Mucosa of rectum (tissue), 2 donors: ENCODE measurements around the gene XRCC1.

ENCODE experiments used
- H3K27ac ChIP-seq, 2 donors: one replicate each; pipeline ENCODE4 v1.7.0; 2013; ENCODE audit warnings: inconsistent platforms in 2 of 2, low read depth in 2 of 2, low read length in 2 of 2
- H3K27me3 ChIP-seq, 2 donors: one replicate each; pipeline ENCODE4 v1.7.0; 2013; ENCODE audit warnings: low read length in 2 of 2; ENCODE audit not compliant: control insufficient read depth in 2 of 2, insufficient read depth in 2 of 2
- H3K36me3 ChIP-seq, 2 donors: one replicate each; pipeline ENCODE4 v1.7.0; 2013; ENCODE audit warnings: low read length in 2 of 2; ENCODE audit not compliant: control insufficient read depth in 2 of 2, insufficient read depth in 2 of 2
- H3K4me1 ChIP-seq, 2 donors: one replicate each; pipeline ENCODE4 v1.7.0; 2013; ENCODE audit warnings: low read length in 2 of 2, mild to moderate bottlenecking in 1 of 2; ENCODE audit not compliant: control insufficient read depth in 2 of 2, insufficient read depth in 2 of 2
- H3K4me3 ChIP-seq, 2 donors: one replicate each; pipeline ENCODE4 v1.7.0; 2013; ENCODE audit warnings: low read length in 2 of 2
- H3K9ac ChIP-seq, 2 donors: one replicate each; pipeline ENCODE4 v1.7.0; 2013; ENCODE audit warnings: low read length in 2 of 2, low read depth in 1 of 2, mild to moderate bottlenecking in 1 of 2
- H3K9me3 ChIP-seq, 2 donors: one replicate each; pipeline ENCODE4 v1.7.0; 2013; ENCODE audit warnings: low read length in 2 of 2; ENCODE audit not compliant: control insufficient read depth in 2 of 2
- donor health status: healthy.
- donor health status: Normal muscosa, but diverticular disease.

The XRCC1 gene

GRCh38 chr19:43504426-43505185 is 70.7 kb downstream of the XRCC1 start, which contains the start of gene PHLDB3:
PHLDB3 (minus strand) TSS chr19:43504746; CDS start chr19:43504118, 628 bp downstream.
- peak within 1 kb of the TSS; percentile 77 to 83 for H3K27ac ChIP-seq
- H3K4me3 ChIP-seq: peak within 1 kb of the TSS; percentile 74 to 79
- H3K4me1 ChIP-seq: peaks cover 6 to 8% of the 10 kb centered on the region in 2 donors
- no peaks in the 10 kb centered on the region for H3K27me3 ChIP-seq
- peaks cover 18 to 25% of the 10 kb centered on the region in 2 donors for H3K36me3 ChIP-seq
- no peaks in the 10 kb centered on the region for H3K9me3 ChIP-seq
- H3K9ac ChIP-seq: peak within 1 kb of the TSS; percentile 82 to 84

GRCh38 chr19:43503501-43504425 is 71.6 kb downstream of the XRCC1 start:
- peaks cover 10 to 11% of the 10 kb centered on the region in 2 donors for H3K4me1 ChIP-seq
- H3K27me3 ChIP-seq: no peaks in the 10 kb centered on the region
- peak overlapping the region; percentile 74 to 79 for H3K4me3 ChIP-seq
- peak overlapping the region; percentile 77 to 83 for H3K27ac ChIP-seq
- peaks cover 14 to 25% of the 10 kb centered on the region in 2 donors for H3K36me3 ChIP-seq
- peak overlapping the region; percentile 82 to 84 for H3K9ac ChIP-seq
- no peaks in the 10 kb centered on the region for H3K9me3 ChIP-seq

DNA sequence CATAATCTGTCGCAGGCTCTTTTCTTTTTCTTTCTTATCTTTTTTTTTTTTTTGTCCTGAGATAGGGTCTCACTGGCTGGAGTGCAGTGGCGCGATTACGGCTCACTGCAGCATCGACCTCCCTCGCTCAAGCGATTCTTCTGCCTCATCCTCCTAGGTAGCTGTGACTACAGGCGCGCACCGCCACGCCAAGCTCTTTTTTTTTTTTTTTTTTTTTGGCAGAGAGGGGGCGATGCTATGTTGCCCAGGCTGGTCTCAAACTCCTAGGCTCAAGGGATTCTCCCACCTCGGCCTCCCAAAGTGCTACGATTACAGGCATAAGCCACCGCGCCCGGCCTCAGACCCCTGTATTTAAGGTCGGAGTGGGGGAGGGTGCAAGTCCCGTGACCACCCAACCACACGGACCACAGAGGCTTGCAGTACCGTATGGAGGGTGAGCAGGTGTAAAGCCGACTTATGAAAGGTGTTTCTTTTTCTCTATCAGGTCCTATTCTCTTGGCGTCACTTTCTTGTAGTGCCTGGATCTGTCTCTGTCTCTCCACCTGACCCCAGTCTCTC is 72.8 kb downstream of the XRCC1 start:
- peaks cover 10 to 12% of the 10 kb centered on the region in 2 donors for H3K4me1 ChIP-seq
- no peaks in the 10 kb centered on the region for H3K9me3 ChIP-seq
- no peak overlapping the region for H3K27ac ChIP-seq
- peak overlapping the region in 1 of 2 donors; percentile 79 for H3K4me3 ChIP-seq
- H3K9ac ChIP-seq: no peak overlapping the region
- H3K36me3 ChIP-seq: peaks cover 4 to 25% of the 10 kb centered on the region in 2 donors
- H3K27me3 ChIP-seq: no peaks in the 10 kb centered on the region

DNA sequence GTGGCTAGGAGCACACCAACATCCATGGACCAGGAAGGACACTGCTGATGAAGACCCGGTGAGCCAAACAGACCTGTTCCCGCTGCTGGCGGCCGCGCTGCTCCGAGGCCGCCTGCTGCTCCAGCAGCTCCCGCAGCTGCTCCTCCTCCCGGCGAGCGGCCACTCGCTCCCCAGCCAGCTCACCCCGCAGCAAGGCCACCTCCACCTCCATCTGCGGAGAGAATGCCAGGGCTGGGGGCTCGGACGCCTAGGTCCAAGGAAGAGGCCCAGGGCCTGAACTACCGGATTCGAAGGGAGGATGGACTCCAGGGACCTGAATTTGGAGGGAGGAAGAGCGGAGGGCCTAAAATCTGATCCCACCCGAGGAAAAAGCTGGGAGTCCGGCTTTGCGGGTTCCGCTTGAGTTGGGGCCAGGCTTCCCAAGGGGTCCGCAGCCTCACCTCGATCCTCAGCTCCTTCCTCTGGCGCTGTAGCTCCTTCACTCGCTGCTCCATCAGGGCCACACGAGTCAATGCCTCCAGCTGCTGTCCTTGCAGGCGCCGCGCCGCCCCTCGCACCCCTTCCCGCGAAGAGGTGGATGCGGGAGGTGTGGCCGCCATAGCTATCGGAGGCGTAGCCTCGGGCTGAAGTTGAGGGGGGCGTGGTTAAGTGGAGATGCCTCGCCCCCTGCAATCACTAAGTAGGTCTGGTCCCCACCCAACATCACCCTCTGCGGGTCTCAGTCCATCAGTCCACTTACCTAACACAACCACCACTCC is 73.5 kb downstream of the XRCC1 start:
- Histone ChIP-seq H3K27me3 (no peaks in the 10 kb centered on the region), H3K27ac (no peak overlapping the region), H3K4me1 (peaks cover 10 to 12% of the 10 kb centered on the region in 2 donors), H3K9me3 (no peaks in the 10 kb centered on the region), H3K9ac (no peak overlapping the region), H3K4me3 (no peak overlapping the region), H3K36me3 (peaks cover 9 to 31% of the 10 kb centered on the region in 2 donors)

DNA sequence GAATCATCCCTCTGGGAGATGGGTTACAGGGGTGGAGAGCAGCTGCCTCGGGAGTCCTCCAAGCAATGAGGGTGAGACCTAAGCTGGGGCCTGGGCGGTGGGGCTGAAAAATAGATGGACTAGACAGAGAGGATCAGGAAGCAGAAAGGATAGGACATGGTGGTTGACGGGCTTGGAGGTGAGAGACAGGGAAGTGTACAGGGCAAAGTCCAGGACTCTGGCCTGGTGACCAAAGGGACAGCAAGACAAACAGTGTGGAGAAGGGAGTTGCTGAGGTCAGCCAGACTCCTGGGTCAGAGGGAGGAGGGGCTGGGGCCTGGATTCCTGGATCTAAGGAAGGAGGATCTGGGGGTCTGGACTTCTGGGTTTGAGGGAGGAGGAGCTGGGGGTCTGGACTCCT is 76.3 kb downstream of the XRCC1 start:
- Histone ChIP-seq H3K27ac (no peak overlapping the region), H3K4me1 (peaks cover 4 to 7% of the 10 kb centered on the region in 2 donors), H3K27me3 (no peaks in the 10 kb centered on the region), H3K9ac (no peak overlapping the region), H3K9me3 (no peaks in the 10 kb centered on the region), H3K4me3 (peak overlapping the region in 1 of 2 donors; percentile 9), H3K36me3 (peaks cover 9 to 34% of the 10 kb centered on the region in 2 donors)

GRCh38 chr19:43498233-43498842 is 77.0 kb downstream of the XRCC1 start:
- H3K27ac ChIP-seq: no peak overlapping the region
- H3K9me3 ChIP-seq: no peaks in the 10 kb centered on the region
- H3K4me3 ChIP-seq: no peak overlapping the region
- no peaks in the 10 kb centered on the region for H3K27me3 ChIP-seq
- H3K9ac ChIP-seq: no peak overlapping the region
- H3K36me3 ChIP-seq: peaks cover 9 to 34% of the 10 kb centered on the region in 2 donors
- H3K4me1 ChIP-seq: peaks cover 3 to 7% of the 10 kb centered on the region in 2 donors

DNA sequence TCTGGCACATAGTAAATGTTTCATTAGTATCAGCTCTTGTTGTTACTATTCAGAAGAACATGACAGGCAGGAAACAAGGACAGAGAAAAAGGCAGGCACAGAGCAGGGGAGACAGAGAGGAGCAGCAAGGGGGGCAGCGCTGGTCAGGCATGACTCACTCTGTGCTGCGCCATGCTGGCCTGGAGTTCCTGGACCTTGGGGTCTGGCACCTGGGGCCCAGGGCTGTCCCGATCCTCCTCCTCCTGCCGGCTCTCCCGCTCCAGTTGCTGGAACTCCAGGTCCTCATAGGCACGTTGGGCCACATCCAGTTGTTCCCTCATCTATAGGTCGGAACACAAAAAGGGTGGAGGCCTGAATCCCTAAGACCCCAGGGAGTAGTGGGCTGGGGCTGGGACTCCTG is 78.4 kb downstream of the XRCC1 start:
- Histone ChIP-seq H3K9me3 (no peaks in the 10 kb centered on the region), H3K27ac (no peak overlapping the region), H3K4me1 (peaks cover 2 to 7% of the 10 kb centered on the region in 2 donors), H3K4me3 (no peak overlapping the region), H3K27me3 (no peaks in the 10 kb centered on the region), H3K9ac (no peak overlapping the region), H3K36me3 (peaks cover 9 to 34% of the 10 kb centered on the region in 2 donors)

GRCh38 chr19:43495082-43495481 is 80.2 kb downstream of the XRCC1 start:
- peaks cover 19 to 30% of the 10 kb centered on the region in 2 donors for H3K36me3 ChIP-seq
- H3K27ac ChIP-seq: no peak overlapping the region
- no peaks in the 10 kb centered on the region for H3K27me3 ChIP-seq
- no peak overlapping the region for H3K9ac ChIP-seq
- H3K4me1 ChIP-seq: peaks cover 2 to 7% of the 10 kb centered on the region in 2 donors
- H3K4me3 ChIP-seq: no peak overlapping the region
- no peaks in the 10 kb centered on the region for H3K9me3 ChIP-seq
